ENCODE data around the gene CDHR3.
A peak's percentile ranks its signal among the peaks of the same experiment; 100 is the strongest.

The CDHR3 gene

DNA sequence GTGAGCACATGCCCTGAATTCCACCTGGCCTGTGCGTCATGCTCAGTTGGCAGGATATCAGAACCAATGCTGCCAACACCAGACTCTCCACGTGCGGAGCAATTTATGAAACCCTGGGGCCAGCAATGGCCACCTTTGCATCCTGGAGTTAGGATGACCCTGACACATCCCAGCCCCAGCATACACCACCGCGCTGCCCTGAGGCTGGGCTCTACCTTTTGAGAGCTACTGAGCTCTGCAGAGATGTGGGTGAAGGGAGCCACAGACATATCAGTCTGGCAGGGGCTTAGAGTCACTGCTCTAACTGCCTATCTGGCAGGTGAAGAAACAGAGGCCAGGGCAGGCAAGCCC, 107.1 kb downstream of the CDHR3 start:
- Mint-ChIP-seq H3K4me1 (peaks cover 61 to 86% of the 10 kb centered on the region in 2 donors), H3K27me3 (no peaks in the 10 kb centered on the region), H3K4me3 (peak overlapping the region; percentile 83 to 84), H3K9me3 (no peaks in the 10 kb centered on the region), H3K36me3 (peaks cover 0 to 5% of the 10 kb centered on the region in 2 donors), H3K27ac (peak overlapping the region; percentile 99)
- ATAC-seq (replicated peaks) (no peak), DNase-seq (no peak)

DNA sequence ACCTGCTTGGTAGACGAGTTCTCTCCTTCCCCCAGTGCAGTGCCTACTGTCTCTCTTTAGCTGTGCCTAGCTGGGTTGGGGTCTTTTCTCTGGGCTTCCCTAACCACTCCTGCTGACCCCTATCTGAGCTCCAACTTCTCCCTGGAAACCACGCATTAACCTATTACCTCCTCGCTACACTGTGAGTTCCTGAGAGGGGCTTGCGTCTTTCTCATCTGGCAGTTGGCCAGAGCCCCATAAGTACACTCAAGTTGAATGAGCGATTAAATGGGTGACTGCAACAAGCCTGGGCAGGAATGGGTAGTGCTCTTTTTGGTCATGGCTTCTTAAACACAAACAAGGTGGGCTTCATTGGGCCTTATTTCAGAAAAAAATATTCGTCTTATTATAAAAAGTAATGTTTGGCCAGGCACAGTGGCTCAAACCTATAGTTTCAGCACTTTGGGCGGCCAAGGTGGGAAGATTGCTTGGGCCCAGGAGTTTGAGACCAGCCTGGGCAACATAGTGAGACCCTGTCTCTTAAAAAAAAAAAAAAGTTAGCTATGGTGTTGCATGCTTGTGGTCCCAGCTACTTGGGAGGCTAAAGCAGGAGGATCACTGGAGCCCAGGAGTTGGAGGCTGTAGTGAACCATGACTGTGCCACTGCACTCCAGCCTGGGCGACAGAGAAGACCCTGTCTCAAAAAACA, 107.6 kb downstream of the CDHR3 start:
- H3K4me3 Mint-ChIP-seq: peak overlapping the region; percentile 83 to 84
- peak overlapping the region; percentile 99 for H3K27ac Mint-ChIP-seq
- no peaks in the 10 kb centered on the region for H3K9me3 Mint-ChIP-seq
- H3K36me3 Mint-ChIP-seq: peaks cover 0 to 5% of the 10 kb centered on the region in 2 donors
- peaks cover 60 to 84% of the 10 kb centered on the region in 2 donors for H3K4me1 Mint-ChIP-seq
- no peaks in the 10 kb centered on the region for H3K27me3 Mint-ChIP-seq
- ATAC-seq (replicated peaks) (no peak), DNase-seq (no peak)

DNA sequence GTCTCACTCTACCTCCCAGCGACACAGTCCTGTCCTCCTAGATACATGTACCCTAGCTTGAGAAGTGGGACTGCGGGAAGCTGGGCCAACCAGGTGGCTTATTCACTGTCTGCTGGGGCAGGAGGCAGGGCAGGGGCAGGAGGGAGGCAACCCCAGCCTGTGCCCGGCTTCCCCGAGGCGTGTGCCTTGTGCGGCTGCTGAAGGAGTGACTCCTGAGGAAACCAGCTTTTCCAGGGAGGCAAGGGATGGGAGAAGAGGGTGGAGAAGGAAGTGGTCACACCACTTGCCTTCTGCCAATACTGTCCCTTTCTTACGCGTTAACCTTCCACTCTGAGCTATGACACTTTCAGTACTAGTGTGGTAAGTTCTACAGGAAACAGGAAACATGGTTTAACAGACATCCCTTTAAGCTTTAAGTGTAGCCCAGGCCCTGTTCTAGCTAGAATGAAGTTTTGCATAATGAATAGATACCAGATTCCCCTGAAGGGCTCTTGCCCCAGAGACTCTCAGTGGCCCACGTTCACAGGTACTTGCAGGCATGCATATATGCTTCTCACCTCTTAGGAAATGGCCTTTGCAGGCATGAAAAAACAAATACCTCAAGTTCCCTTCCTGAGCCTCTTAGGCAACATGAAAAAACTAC, 108.4 kb downstream of the CDHR3 start:
- peak overlapping the region; percentile 83 to 84 for H3K4me3 Mint-ChIP-seq
- peaks cover 0 to 5% of the 10 kb centered on the region in 2 donors for H3K36me3 Mint-ChIP-seq
- ATAC-seq (replicated peaks) (peak; percentile 91 to 93), DNase-seq (peak; percentile 70)
- H3K27me3 Mint-ChIP-seq: no peaks in the 10 kb centered on the region
- H3K9me3 Mint-ChIP-seq: no peaks in the 10 kb centered on the region
- H3K4me1 Mint-ChIP-seq: peaks cover 63 to 86% of the 10 kb centered on the region in 2 donors
- peak overlapping the region; percentile 99 for H3K27ac Mint-ChIP-seq

DNA sequence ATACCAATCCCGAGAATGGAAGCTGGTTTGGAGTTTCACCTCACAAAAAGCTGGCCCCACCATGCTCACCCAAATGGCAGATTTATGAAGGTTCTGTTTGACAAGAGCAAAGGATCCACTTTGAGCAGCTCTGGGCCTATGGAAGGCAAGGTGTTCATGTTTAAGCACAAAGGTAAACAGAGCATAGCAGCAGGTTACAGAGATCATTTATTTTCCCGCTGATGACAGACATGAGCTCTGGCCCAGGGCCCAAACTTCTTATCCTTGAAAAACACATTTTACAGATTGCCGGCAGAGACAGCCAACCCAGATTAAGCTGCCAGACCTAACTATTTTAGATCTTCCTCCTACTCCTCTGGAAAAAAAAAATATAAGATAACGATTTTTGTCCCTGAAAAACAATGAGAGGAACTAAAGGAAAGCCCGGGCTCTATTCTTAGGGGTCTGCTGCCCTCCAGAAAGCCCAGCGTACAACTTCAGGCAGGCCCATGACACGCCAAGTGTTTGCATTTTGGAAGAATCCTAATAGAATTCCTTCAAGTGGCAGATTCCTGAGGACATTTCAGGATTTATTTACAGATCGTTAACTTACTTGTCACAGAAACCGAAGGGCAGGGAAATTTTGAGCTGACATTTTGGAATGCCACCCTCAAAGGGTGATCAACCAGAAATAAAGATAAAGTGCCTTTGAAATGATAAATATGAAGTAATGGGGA, 109.1 kb downstream of the CDHR3 start:
- no peaks in the 10 kb centered on the region for H3K27me3 Mint-ChIP-seq
- ATAC-seq (replicated peaks): peak; percentile 5 to 15
- H3K4me3 Mint-ChIP-seq: peak overlapping the region; percentile 52 to 84
- H3K36me3 Mint-ChIP-seq: peaks cover 0 to 5% of the 10 kb centered on the region in 2 donors
- H3K27ac Mint-ChIP-seq: peak overlapping the region; percentile 99
- H3K4me1 Mint-ChIP-seq: peaks cover 66 to 93% of the 10 kb centered on the region in 2 donors
- no peaks in the 10 kb centered on the region for H3K9me3 Mint-ChIP-seq
- DNase-seq: no peak

DNA sequence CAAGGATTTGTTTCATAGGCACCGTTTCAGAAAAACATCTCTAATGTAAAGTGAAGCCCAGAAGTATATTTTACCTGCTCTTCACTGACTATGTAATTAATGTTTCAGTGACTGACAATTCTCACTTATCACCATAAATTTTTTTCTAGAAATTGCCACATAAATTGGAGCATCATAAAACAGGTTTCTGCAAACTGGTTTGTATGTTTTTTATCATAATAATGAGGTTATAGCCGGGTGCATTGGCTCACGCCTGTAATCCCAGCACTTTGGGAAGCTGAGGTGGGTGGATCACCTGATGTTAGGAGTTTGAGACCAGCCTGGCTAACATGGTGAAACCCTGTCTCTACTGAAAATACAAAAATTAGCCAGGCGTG, 109.6 kb downstream of the CDHR3 start:
- DNase-seq: no peak
- H3K4me3 Mint-ChIP-seq: peak overlapping the region in 1 of 2 donors; percentile 84
- H3K36me3 Mint-ChIP-seq: peaks cover 0 to 5% of the 10 kb centered on the region in 2 donors
- H3K9me3 Mint-ChIP-seq: no peaks in the 10 kb centered on the region
- H3K27me3 Mint-ChIP-seq: no peaks in the 10 kb centered on the region
- no peak for ATAC-seq (replicated peaks)
- peak overlapping the region; percentile 99 for H3K27ac Mint-ChIP-seq
- H3K4me1 Mint-ChIP-seq: peaks cover 68 to 92% of the 10 kb centered on the region in 2 donors

DNA sequence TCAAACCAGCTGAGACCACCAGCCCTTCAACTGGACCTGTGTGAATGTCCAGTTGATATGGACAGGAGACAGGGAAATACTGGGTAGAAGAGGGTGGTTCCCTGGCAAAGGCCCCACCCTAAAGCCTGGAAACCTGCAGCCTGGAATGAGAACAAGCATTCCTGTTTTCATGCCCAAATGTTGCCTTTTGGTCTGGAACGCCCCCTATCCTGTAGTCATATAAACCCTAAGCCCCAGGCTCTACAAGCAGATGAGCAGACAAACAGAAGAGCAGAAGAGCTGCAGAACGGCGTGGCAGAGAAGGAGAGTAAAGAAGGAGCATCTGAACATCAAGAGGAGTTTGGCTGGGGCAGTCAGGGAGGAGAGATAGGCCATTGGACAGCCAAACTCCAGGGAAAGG, 110.6 kb downstream of the CDHR3 start:
- DNase-seq (no peak), ATAC-seq (replicated peaks) (no peak)
- Mint-ChIP-seq H3K9me3 (peaks cover 0 to under 1% of the 10 kb centered on the region in 2 donors), H3K4me1 (peaks cover 62 to 86% of the 10 kb centered on the region in 2 donors), H3K4me3 (peak overlapping the region; percentile 43 to 78), H3K27me3 (no peaks in the 10 kb centered on the region), H3K36me3 (peaks cover 0 to 6% of the 10 kb centered on the region in 2 donors), H3K27ac (peak overlapping the region; percentile 91)

DNA sequence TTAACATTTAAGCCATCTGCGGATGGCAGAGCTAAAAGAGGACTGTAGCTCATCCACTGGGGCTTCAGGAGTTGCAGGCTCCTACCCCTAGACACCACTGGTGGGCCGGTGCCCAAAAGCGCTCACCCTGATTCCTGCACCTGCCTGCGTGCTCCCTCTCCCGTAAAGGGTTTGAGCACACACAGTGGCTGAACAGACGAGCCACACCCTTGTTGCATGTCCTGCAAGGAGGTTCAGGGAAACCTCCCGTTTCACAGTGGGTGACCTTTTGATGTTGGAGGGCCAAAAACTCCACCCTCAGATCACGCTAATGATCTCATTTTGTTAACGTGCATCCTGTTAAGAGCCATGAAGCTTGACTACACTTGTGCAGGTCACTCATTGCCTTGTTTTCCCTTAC, 111.2 kb downstream of the CDHR3 start:
- peak overlapping the region; percentile 91 for H3K27ac Mint-ChIP-seq
- peaks cover 0 to 10% of the 10 kb centered on the region in 2 donors for H3K36me3 Mint-ChIP-seq
- peak overlapping the region; percentile 43 to 78 for H3K4me3 Mint-ChIP-seq
- ATAC-seq (replicated peaks): peak; percentile 35 to 36
- no peaks in the 10 kb centered on the region for H3K27me3 Mint-ChIP-seq
- DNase-seq: peak; percentile 57
- H3K9me3 Mint-ChIP-seq: peaks cover 2 to 6% of the 10 kb centered on the region in 2 donors
- H3K4me1 Mint-ChIP-seq: peaks cover 61 to 86% of the 10 kb centered on the region in 2 donors

DNA sequence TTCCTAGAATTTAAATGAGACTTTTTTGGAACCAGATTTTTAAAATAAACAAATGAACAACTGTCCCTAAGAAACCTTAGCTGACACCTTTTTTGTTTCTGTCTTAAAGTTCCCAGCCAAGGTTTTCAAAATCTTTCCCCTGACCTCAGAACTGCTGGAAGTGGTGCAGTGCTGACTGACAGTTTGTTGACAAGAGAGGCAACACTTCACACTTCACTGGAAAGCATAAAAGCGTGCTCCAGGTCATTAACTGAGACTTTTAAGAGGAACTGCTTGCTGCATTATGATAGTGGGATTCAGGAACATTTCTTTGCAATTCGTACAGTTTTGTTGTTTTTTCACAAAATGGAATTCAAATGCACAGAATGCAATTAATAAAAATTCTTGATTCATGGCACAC, 112.9 kb downstream of the CDHR3 start:
- no peak for ATAC-seq (replicated peaks)
- Mint-ChIP-seq H3K4me3 (no peak overlapping the region), H3K27me3 (no peaks in the 10 kb centered on the region), H3K36me3 (peaks cover 0 to 10% of the 10 kb centered on the region in 2 donors), H3K4me1 (peaks cover 60 to 86% of the 10 kb centered on the region in 2 donors), H3K27ac (peak overlapping the region; percentile 66), H3K9me3 (peaks cover 2 to 8% of the 10 kb centered on the region in 2 donors)
- DNase-seq: no peak

DNA sequence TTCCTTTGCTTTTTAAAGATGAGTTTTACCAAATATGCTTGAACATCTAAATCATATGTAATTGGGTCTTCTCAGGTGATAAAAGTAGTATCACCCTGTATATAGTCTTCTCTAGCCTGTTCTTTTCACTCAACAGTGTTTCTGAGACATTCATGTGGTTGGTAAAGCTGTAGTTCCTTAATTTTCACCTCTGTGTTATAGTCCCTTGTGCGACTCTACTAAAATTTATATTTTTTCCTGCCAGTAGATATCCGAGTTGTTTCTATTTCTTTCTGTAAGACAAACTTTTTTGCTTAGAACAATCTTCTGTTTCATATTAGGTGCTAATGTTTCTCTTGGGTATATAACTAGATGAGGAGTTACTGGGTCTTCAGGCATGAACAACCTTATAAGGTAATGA, 113.5 kb downstream of the CDHR3 start:
- H3K9me3 Mint-ChIP-seq: peaks cover 2 to 8% of the 10 kb centered on the region in 2 donors
- H3K4me1 Mint-ChIP-seq: peaks cover 57 to 82% of the 10 kb centered on the region in 2 donors
- ATAC-seq (replicated peaks) (no peak), DNase-seq (no peak)
- peak overlapping the region; percentile 65 for H3K27ac Mint-ChIP-seq
- H3K36me3 Mint-ChIP-seq: peaks cover 0 to 10% of the 10 kb centered on the region in 2 donors
- H3K4me3 Mint-ChIP-seq: peak overlapping the region; percentile 31 to 63
- H3K27me3 Mint-ChIP-seq: no peaks in the 10 kb centered on the region

DNA sequence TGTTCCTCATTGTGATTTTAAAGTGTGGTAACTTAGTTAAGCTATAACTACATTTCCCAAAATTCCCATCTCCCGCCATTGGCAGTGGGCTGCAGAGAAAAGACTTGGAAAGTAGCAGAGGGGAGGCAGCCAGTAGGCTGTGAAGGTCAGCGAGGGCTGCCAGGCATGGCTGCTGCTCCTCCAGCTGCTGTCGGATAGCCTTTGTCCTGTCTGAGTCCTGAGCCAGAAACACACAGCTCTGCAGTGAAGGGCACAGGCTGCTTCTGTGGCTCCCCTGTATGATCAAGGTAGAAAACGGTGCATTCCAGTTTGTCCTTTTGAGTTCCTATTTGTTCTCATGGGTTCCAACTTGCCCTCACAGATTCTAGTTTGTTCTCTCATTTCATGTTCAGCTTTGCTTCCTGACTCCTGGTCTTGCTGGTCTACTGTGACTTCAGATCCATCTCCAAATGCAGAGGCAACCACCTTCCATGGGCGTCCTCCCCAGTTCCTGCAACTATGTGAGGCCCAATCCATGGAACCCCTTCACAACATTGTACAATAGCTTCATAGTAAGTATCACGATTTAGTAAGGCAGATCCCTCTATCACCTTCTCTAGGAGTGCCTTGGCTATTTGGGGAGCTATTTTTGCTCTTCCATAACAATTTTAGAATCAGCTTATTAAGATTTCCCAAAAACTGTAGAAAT, 117.4 kb downstream of the CDHR3 start:
- Mint-ChIP-seq H3K4me3 (no peak overlapping the region), H3K27me3 (no peaks in the 10 kb centered on the region), H3K9me3 (peaks cover 2 to 8% of the 10 kb centered on the region in 2 donors)

DNA sequence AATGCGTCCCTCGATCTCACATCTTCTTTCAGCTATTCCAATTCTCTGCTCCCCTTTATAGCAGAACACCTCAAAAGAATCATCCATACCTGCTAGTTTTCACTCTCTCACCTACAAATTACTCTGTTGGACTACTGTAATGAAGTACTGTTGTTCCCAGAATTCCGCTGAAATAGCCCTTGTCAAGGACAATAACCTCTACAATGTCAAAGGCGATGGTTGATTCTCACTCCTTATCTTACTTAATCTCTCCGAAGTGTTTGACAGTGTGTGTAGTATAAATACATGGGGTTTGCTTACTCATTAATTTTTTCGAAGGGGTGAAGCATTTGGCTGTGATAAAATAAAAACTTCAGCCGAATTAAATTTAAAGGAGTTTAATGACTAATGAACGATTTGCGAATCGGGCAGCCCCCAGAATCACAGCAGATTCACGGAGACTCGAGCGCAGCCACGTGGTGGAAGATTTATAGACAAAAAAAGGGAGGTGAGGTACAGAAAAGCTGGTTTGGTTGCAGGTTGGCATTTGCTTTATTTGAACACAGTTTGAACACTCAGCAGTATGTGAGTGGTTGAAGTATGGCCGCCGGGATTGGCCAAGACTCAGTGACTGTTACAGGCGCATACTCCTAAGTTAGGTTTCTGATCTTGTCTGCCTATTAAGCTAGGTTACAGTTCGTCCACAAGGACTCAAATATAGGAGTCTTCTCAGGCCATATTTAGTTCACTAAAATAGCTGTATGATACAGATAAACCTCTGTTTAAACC, 119.2 kb downstream of the CDHR3 start:
- no peak for DNase-seq
- H3K4me3 Mint-ChIP-seq: no peak overlapping the region
- H3K4me1 Mint-ChIP-seq: peaks cover 43 to 83% of the 10 kb centered on the region in 2 donors
- no peaks in the 10 kb centered on the region for H3K27me3 Mint-ChIP-seq
- peaks cover 11 to 37% of the 10 kb centered on the region in 2 donors for H3K36me3 Mint-ChIP-seq
- H3K9me3 Mint-ChIP-seq: peaks cover 2 to 8% of the 10 kb centered on the region in 2 donors
- no peak for ATAC-seq (replicated peaks)
- H3K27ac Mint-ChIP-seq: peak overlapping the region; percentile 11

More for the DNA sequence above, 117.4 kb downstream of the CDHR3 start:
- Mint-ChIP-seq H3K4me1 (peaks cover 46 to 83% of the 10 kb centered on the region in 2 donors), H3K36me3 (peaks cover 5 to 21% of the 10 kb centered on the region in 2 donors), H3K27ac (peak overlapping the region; percentile 49)
- DNase-seq (no peak), ATAC-seq (replicated peaks) (peak; percentile 26 to 43)

Data from stimulated activated naive B cell treated with anti-CD40 and anti-IgM and Interleukin-4, amounts not matched to agents 10 μg/mL and 1 μg/mL and 100 μg/mL, for 72 hours (primary cell).